ENCODE measurements around the gene ING3.

- no peak for TF ChIP-seq POLR2A (IDR thresholded peaks at IDR 0.05)
- no peak for TF ChIP-seq CTCF (IDR thresholded peaks at IDR 0.05)
Observed at GRCh38 chr7:120979765-120980499, 29.4 kb downstream of the ING3 start.

Data from adrenal gland (tissue), 5 donors.